HG03354 (cell line): ENCODE data around the gene IFNW1.

ENCODE experiments used
- ATAC-seq: cut with Tn5 transposase; IDR thresholded peaks from one replicate; pipeline ENCODE4 v1.9.1; 2021; ENCODE audit warnings: mild to moderate bottlenecking; ENCODE audit not compliant: unreplicated experiment, poor library complexity, severe bottlenecking

Gene IFNW1

DNA sequence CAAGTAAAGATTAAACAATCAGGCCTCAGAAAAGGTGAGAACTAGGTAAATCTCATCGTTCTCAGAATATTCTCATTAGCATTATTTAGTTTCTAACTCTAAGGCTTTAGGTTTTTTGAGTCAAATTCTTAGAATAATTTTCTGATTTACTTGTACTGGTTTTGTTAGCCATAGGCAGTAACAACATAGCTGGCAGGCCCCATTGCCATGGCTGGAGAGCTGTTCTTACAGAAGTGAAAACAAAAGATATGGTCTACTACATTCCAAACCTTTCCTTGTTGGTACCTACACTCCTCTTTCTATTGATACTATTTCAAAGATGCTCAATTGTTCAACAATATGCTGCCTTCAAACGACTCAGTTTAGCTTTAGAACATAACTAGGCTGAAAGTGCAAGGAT, 27.3 kb downstream of the IFNW1 start:
- no peak for ATAC-seq

DNA sequence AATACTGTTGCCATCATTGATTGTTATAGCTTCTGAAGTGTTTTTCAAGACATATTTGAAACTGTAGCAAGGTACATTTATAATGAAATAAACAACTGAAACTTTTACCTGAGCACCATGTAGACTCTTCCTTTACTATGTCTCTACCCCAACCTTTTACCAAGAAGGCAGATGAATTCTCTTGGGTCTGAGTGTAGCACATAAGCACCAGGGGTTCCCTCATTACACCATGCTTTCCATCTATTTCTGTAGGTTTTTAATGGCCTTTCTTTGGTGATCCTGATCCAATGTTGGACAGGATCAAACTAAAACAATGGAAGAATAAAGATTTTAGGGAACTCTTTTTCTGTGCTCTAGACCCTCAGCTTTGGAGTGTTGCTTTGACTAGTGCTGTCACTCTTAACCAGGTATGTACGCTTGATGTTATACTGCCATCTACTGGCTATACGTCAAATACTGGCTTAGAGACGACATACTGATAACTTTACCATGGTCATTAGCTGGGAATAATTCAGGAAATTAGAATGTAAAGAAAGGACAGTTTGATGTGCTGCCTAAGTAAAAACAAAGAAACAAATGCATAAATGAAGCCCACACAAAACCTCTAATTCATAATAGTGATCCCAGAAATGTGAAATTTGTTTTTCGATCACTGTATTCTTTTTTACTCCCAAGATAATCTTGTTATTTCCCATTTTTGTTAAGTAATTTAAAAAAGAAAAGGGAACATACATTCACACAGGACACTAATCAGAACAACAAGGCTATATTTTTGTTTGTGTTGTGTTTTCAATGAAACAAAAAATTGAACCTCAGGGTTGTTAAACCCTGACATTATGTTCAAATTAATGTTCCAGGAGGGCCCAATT, 30.7 kb downstream of the IFNW1 start:
- ATAC-seq = peak; percentile 92

DNA sequence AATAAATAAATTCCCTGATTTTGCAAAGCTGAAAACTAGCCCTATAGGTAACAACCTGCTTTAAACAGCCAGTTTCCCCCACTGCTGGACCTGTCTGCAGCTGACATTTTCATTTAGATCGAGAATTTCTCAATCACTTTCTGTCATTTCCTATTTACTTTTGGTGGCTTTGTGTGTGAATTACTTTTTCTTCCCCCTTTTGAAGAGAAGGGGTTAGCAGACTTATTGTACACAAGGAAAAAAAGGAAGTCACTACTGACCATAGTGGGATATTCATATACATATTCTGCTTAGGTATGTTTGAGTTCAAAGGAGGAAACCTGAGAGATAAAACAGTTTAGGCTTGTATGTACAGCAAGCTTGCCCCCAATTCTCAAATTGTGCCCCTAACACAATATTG, 36.8 kb downstream of the IFNW1 start:
- no peak for ATAC-seq

DNA sequence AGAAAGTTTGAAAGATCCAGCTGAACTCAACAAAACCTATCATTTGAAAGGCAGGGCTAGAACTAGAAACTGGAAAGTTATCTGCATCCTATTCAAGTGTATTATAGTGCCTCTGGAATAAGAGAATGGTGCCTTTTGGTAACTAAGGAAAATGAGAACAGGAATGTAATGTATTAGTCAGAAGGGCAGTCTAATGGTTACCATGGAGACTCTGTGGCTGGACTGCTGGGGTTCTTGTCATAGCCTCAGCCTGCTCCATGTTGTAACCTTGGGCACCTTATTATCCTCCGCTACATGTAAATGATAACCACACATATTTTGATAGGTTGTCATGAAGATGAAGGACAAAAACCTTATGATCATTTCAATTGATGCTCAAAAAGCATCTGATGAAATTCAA, 39.3 kb downstream of the IFNW1 start:
- ATAC-seq = no peak

DNA sequence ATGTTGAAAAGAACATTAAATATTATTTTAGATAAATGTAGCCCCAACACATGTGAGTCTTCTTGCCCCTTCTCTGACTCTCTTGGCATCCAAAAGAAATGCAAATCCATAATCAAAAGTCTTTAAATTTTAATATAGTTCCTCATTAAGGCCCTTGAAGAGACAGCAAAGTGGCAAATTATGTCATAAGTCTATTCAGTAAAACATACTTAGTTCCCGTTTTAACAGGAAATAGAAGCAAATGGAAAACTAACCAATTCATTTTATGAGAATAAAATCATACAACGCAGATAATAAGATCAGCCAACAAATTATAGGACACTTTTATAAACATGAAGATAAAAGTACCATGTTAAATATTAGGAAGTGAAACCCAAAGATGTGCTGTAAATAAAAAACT, 43.8 kb downstream of the IFNW1 start:
- ATAC-seq = no peak

DNA sequence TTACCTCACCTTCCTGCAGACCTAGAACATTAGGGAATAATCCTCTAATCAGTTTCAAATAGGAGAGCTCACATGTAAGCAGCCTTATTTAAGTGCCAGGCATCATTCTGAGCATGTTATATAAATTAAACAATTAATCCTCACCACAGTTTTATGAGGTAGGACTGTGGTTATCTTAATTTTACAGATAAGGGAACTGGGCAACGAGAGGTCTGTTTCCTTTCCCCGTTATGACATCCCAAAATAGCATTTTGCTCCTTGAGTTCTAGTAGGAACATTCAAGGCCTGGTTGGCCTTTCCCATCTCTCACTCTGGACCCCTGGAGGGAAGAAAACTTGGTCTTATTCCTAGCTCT, 44.8 kb downstream of the IFNW1 start:
- ATAC-seq = peak; percentile 3

DNA sequence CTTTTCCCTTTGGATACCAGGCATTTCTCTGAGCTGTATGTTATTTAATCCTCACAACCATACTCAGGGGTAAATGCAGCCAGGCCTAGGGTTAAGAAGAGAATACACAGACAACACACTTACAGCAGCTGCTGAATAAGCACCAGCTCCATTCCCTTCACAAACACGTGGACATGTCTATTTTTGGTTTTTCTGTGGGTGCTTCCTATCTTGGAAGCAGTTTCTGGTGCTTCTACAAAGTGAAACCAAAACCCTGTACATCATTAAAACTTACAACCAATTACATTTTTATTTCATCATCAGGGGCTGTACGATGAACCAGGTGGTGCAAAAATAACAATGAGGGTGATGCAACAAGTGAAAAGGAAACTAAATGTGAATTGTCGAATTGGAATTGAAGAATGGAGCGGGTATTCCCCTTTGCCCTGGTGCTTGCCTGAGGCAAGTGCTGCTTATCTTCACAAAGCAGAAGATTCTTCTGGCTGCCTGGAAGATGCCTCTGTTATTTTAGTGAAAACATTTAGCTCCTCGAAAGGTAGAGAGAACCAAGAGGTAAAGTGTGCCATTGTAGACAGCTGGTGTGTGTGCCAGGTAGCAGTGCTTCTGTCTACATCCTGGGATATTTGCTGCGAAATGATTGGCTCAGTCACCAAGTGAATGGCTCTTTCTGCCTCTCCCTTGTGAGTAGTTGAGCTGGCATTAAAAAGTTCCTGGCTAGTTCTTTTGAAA, 45.3 kb downstream of the IFNW1 start:
- ATAC-seq = peak; percentile 93

DNA sequence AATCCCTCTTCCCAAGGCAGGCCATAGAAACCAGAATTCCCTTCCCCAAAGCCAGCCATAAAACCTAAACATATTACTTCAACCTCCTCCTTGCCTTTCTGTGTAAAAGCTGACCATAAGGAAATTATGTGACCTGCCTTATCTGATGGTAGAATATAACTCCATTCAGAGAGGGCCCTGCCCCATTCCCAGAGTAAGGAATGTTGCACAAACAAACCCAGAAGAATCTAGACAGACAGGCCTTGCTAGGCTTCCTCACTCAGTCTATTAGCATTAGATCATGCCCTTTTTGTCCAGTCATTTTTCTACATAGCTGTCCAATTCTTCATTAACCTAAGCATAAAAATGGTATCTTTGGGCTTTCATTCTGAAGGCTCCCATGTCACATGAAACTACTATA, 46.1 kb downstream of the IFNW1 start:
- no peak for ATAC-seq
